ENCODE measurements around the gene HAUS7.

Gene HAUS7

GRCh38 chrX:153499341-153499740 lies 29.0 kb upstream of the HAUS7 start:
- DNase-seq (ENCODE audit: low read depth in 2 of 2), result no peak

GRCh38 chrX:153498453-153498852 lies 28.1 kb upstream of the HAUS7 start:
- DNase-seq (ENCODE audit: low read depth in 2 of 2), result no peak

DNA sequence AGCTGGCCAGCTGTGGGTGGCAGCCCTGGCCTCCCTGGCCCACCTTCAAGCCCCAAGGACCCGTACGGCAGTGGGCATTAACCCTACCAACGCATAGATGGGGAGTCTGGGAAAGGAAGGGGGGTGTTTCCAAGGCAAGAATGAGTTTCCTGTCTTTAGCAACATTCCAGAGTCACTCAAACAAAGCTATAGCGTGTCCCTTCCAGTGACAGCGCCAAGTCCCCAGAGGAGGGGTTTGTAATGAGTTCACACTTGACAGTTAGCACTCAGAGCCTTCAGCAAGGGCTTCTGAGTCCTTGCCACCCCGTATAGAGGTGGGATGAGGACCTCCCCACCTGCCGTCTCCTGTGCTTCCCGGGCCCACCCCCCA lies 26.2 kb upstream of the HAUS7 start:
- DNase-seq (ENCODE audit: low read depth in 2 of 2), result no peak

DNA sequence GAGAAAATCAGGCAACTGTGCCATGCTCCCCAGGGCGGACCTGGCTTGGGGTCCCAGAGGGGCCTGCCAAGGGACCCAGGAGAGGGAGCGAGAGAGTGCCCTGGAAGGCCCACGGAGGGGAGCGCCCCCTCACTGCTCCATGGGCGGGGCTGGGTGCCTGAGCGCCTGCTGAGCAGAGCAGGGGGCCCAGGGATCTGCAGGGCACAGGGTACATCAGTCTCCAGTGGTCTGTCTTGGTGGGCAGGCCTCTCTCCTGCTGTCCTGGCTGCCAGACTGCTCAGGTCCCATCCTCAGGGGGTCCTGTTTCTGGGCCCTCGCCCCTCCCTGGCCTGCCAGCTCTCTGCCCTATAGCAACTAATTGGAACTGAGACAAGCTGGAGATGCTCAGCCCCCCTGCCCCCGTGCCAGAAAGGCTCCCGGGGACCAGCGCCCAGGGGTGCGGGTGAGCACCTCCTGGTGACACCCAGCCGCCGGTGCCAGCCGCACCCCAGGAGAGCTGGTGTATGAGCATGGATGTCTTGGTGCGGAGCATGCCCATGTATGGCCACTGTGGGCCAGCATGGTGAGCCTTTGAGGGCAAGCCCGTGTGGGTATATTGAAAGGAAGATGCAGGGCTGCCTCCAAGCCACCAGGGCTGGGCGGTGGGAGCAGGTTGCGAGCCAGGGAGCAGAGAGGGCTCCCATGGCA lies 25.7 kb upstream of the HAUS7 start:
- no peak for DNase-seq (ENCODE audit: low read depth in 2 of 2)

DNA sequence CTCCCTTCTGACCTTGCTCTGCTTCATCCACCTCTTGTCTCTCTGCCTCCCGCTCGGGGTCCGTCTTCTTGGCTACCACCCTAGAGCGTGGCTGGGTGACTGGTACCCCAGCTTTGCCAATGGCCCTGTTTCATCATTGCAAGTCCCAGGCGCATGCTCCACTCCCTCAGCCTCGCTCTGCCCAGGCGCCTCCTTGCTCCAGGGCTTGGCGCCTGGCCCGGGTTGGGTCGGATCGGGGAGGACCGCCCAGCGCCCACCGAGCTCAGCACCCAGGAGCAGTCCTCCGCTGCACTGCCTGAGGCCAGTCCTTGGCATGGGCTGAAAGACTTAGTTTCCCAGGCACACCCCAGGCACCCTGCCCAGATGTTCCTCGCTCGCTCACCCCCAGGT lies 25.0 kb upstream of the HAUS7 start:
- no peak for DNase-seq (ENCODE audit: low read depth in 2 of 2)

DNA sequence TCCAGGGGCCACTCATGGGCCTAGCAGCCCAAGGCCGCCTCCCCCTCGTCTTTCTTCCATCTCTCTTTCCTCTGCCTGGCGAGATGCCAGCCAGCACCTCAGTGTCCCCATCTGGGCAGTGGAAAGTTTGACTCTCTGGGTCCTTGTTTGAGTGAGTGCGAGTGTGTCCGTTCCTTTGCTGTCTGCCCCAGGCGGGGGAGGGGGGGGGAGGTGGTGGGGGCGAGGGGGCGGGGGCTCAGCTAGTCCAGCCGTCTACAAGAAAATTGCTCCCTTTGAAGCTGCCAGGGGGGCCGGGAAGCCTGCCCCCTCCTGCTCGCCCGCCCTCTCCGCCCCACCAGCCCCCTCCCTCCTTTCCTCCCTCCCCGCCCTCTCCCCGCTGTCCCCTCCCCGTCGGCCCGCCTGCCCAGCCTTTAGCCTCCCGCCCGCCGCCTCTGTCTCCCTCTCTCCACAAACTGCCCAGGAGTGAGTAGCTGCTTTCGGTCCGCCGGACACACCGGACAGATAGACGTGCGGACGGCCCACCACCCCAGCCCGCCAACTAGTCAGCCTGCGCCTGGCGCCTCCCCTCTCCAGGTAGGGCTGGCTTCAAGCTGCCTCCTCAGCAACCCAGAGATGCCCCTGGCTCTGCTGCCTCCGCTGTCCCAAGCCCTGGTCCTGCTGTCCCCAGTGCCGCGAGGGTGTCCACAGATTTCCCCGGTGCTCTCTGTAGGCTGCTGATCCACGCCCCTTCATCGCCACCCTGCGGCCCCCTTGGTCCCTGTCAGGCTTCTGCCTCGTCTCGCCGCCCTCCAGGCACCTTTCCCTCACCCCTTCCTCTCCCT lies 24.4 kb upstream of the HAUS7 start, which contains the start of gene BGN:
BGN (plus strand) TSS at position 440 of the 821 bp plus-strand sequence. CDS start 9,652 bp downstream, outside the sequence.
- DNase-seq (ENCODE audit: low read depth in 2 of 2), result no peak

GRCh38 chrX:153494061-153494460 lies 23.7 kb upstream of the HAUS7 start:
- DNase-seq (ENCODE audit: low read depth in 2 of 2), result no peak

- no peak for DNase-seq (ENCODE audit: low read depth in 2 of 2)
Measured at GRCh38 chrX:153493085-153493484, 22.7 kb upstream of the HAUS7 start.

- DNase-seq (ENCODE audit: low read depth in 2 of 2), result no peak
Measured at GRCh38 chrX:153492543-153492942, 22.2 kb upstream of the HAUS7 start.

DNA sequence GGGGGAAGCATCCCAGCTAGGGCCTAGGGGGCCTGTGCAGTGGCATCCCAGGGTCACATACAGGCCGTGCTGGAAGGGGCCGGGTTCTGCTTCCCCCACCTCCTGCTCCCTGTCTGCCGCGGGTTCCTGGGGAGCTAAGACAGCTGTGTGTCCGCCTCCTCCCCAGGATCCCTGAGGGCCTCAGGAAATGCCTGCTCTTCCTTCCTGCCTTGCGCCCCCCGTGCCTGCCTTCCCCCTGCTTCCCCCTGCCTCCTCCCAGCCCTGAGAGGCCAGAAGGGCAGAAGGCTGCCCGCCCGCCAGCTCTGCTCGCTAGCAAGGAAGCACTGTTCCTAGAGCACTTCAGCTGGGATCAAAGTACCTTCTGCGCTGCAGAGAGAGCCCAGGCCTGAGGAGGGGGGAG lies 21.5 kb upstream of the HAUS7 start:
- no peak for DNase-seq (ENCODE audit: low read depth in 2 of 2)

DNA sequence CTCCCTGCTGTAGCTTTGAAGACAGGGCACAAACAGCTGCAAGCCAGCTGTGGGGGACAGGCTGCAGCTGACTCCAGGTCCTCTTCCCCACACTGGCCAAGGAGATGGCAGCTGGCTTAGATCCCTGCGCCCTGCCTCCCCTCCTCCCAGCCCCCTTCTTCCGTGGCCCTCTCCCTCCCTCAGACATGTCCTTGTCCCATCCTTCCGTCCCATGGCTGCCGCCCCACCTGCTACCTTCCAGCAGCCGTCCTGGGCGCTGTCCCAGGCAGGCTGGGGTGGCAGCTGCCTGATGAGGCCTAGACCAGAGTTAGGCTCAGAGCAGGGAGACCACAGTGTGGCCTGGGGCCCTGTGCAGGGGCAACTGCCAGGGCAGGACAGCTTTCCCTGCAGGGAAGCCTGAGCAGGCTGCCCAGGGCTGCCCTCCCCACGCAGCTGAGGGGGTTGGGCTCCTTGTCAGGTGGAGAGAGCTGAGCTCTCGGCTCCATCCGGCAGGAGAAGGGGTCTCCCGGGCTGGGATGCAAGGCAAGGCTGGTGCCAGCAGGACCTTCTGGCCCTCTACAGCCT lies 21.1 kb upstream of the HAUS7 start:
- DNase-seq (ENCODE audit: low read depth in 2 of 2), result no peak

DNA sequence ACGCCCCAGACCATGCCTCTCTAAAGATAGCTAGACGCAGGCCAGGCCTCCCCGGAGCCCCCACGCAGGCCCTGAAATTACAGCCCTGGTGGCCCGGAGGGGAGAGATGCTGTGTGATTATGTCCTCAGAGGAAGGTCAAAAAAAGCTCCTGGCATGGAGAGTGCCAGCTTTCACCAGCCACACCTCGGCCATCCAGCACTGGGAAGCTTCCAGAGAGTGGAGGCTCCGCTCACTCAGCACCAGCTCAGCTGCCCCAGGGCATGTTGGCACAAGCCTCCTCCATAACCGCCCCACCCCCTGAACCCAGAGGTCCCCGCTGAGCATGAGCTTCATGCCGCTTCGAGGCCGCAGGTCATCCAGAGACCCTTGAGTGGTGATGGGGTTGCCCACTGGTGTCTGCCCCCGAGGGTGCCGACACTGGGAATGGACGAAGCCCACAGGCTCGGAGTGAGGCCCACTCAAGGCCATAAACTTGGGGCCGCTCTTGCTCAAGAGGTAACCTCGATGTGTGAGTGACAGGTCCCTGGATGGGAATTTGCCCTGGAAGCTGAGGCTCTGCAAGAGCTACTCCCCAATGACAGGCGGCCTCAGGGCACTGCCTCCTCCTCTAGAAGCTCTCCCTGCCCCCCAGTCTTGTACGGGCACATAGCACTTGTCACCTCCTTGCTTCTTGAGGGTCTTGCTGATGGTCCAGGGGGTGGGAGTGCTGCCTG lies 20.0 kb upstream of the HAUS7 start:
- DNase-seq (ENCODE audit: low read depth in 2 of 2), result no peak

DNA sequence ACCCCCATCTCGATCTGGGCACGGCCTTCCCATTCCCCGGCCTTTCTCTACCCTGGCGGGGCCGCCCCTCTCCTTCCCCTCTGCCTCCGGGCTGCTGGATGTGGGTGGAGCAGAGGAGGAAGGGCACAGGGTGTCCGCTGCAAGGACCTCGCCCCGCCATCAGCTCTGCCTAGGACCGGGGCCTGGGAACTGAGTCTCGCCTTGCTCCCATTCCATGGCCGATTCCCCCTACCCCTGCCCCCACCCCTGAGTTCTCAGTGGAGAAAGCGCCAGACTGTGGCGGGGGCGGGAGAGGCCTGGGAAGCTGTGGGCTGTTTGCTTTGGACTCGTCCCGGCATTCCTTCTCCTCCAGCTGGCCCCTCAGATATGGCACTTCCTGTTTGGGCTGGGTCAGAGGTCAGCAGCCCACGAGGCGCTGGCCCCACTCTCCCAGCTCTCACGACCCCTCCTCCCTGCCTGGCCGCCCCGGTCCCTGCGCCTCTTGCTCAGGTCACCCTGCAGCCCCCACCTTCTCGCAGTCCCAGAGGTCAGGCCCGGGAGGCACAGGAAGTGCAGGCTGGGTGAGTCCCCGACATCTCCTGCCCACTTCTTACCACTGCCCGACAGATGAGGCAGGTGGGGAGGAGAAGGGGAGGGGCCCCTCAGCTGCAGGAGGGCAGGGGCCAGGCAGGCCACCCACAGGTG lies 18.0 kb upstream of the HAUS7 start:
- no peak for DNase-seq (ENCODE audit: low read depth in 2 of 2)

DNA sequence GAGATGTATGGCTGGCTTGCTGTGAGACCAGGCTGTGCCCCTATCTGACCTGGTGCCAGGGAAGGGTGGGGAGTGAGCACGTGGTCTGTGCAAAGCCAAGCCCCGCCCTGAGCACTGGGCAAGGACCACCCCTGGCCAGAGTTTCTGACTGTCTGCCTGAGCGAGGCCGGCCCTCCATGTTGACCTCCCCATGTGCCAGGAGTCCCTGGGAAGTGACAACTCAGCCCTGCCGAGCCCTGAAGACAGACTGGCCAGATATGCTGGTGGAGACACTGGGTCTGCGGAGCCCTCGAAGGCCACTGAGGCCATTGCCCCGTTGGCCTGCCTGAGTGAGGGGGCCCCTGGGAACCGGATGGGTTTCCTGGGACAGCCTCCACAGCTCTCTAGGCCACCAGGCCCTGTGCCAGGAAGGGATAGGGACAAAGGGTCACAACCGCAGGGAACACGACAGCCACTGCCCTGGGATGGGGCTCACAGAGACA lies 17.3 kb upstream of the HAUS7 start:
- no peak for DNase-seq (ENCODE audit: low read depth in 2 of 2)

GRCh38 chrX:153486171-153486570 lies 15.8 kb upstream of the HAUS7 start:
- DNase-seq (ENCODE audit: low read depth in 2 of 2), result no peak

GRCh38 chrX:153485396-153486080 lies 15.2 kb upstream of the HAUS7 start:
- no peak for DNase-seq (ENCODE audit: low read depth in 2 of 2)

- no peak for DNase-seq (ENCODE audit: low read depth in 2 of 2)
Measured at GRCh38 chrX:153482376-153483015, 12.1 kb upstream of the HAUS7 start.

GRCh38 chrX:153481043-153481442 lies 10.7 kb upstream of the HAUS7 start:
- no peak for DNase-seq (ENCODE audit: low read depth in 2 of 2)

GRCh38 chrX:153478746-153479145 lies 8.4 kb upstream of the HAUS7 start:
- no peak for DNase-seq (ENCODE audit: low read depth in 2 of 2)

- no peak for DNase-seq (ENCODE audit: low read depth in 2 of 2)
Measured at GRCh38 chrX:153477901-153478300, 7.5 kb upstream of the HAUS7 start.
